HG03571 (cell line): ENCODE measurements around the gene SPATC1L.

ENCODE experiments used
- ATAC-seq: cut with Tn5 transposase; IDR thresholded peaks from one replicate; pipeline ENCODE4 v1.9.1; 2021; ENCODE audit not compliant: unreplicated experiment

Gene SPATC1L

GRCh38 chr21:46137908-46138307 lies 46.4 kb downstream of the SPATC1L start:
- ATAC-seq, result no peak

DNA sequence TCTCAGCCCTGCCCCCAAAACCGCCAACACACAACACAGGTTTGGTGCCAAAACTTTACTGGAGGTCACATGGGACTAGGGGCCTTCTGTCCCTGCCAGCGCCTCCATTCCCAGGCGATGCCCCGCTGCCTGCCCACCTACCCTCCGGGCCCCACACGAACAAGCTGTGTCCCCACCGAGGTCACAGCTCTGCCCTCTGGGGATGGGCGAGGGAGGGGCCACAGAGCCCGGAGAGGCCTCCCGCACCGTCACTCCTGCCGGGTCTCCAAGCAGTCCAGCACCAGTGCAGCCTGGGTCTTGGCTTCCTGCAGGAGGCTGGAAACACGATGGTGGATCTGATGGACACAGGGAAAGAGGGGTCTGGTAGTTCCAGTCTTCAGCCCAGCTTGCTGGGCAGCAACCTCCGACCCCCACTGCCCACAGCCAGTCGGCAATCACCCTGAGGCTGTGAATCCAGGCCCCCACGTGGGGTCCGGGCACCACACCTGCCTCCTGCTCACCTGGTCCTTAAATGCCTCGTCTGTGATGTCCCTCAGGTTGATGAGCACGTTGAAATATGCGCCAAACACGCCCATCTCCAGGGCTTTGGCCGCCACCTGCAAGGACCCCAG lies 47.4 kb downstream of the SPATC1L start:
- ATAC-seq, result no peak

- no peak for ATAC-seq
Observed at GRCh38 chr21:46135782-46136395, 48.4 kb downstream of the SPATC1L start.

- ATAC-seq, result no peak
Observed at GRCh38 chr21:46131838-46132651, 52.2 kb downstream of the SPATC1L start.

DNA sequence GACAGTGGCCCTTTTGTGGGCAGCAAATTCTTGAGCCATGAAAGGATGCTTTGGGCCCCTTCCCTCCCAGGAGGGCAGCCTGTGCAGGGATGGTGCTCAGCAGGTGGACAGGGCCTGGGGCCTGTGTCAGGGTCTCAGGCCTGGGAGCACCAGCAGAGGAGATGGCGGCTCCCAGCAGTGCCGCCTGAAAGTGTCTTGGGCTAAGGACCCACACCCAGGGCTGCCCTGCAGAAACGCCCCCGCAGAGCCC lies 52.7 kb downstream of the SPATC1L start:
- no peak for ATAC-seq

- ATAC-seq, result no peak
Observed at GRCh38 chr21:46130831-46131587, 53.2 kb downstream of the SPATC1L start.

DNA sequence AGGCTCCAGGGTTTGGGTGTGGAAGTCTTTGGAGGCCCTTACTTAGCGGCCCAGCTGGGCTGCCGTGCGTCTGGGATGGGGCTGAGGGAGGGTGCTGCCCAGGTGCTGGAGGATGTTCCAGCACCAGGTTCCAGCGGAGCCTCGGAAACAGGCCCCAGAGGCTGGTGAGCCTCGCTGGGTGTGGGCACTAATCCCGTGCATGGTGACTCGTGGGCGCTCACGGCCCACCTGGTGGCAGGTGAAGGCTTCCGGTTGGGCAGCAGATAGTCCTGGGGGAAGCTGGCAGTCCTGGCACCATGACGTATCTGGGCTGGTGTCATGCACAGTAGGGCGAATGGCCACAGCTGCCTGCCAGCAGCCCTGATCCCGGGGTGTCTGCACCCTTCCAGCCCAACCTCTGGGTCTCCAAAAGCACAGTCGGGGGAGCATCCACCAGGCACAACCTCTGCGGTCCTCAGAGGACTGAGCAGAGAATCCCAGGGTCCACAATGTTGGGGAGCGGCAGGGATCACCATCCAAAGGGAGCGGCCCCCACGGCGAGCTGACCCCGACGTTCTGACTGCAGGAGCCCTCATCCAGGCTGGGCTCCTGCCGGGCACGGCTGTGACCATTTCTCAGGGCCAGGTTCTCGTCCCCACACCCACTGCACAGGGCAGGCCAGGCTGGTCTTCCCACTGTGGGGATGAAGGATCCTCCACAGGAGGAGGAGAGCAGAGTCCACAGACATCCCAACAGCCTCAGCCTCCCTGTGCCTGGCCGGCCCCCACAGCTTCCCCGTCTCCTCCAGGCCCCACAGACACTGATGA lies 54.2 kb downstream of the SPATC1L start:
- ATAC-seq, result no peak

- no peak for ATAC-seq
Observed at GRCh38 chr21:46128933-46129571, 55.2 kb downstream of the SPATC1L start.

DNA sequence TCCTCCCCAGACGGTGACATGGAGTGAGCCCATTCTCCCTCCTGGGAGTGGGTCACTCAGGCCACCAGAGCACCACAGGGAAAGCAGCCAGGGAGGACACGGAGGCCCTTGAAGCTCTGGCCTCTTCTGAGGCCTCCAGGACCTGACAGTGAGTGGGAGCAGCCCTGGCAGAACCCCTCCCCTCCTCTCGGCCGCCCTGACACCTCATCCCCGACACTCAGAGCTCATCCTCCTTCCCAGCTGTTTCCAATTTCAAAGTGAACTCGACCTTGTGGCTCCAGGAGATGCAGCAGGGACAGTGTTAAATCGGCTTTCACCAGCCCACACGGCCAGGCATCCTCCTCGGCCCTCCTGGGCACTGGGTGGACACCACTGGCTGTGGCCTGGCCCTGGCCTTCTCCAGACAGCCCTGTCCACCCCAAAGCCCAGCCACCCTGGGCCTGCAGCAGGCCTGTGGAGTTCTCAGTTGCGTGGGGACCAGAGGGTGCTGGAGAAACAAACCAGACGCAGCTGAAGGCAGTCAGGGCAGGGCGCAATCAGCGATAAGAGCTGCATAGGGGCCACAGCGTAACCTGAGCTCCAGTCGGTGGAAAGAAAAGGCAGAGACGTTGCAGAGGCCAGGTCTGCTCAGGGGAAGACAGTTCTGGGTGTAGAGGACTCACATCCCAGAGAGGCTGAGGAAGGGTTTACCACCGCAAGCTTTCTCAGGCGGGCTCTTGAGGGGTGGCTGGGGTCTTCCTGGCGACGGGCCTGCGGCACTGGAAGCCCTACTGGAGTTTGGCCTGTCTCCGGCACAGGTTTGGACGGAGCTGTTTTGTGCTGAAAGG lies 55.9 kb downstream of the SPATC1L start:
- no peak for ATAC-seq

GRCh38 chr21:46127239-46128105 lies 56.8 kb downstream of the SPATC1L start:
- ATAC-seq, result no peak

DNA sequence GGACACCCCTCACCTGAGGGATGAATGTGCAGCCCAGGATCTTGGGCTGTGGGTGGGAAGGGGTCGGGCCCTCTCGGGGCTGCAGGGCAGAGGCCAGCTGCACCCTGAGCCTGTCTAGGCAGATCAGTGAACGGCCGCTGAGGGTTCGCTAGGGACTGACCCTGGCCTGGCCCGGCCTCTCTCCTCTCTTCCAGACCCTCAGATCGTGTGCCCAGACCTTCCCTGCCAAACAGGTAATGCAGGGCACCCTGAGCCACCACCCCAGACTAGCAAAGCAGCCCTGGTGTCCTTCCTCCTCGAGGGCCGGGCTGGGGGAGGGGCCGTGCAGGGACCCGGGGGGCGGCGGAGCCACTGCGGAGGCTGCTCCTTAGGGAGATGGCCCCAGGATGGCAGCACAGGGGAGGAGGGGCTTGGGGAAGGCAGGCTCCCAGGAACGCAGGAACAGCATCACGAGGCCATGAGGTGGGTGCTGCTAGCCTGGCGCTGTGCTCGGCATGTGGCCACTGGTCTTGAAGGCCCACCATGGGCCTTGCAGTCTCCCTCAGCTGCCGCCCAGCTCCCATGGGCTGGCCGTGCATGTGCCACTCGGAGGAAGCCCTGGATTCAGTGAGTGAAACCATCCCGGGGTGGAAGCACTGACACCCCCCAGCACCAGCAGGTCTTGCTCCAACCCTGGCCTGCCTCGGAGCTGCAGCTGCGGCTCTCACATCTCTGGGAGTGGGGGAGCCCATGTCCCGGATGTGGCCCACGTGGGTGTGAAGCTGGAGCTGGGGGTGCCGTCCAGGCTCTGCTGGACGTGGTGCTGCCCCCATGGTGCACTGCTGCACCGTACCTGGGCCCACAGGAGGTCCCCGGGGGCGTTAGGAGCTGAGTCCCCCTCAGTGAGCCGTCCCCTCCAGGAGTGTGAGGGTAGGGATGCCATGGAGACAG lies 57.7 kb downstream of the SPATC1L start:
- ATAC-seq, result no peak

- ATAC-seq, result no peak
Observed at GRCh38 chr21:46125846-46126301, 58.4 kb downstream of the SPATC1L start.

- no peak for ATAC-seq
Observed at GRCh38 chr21:46124926-46125845, 59.1 kb downstream of the SPATC1L start.

DNA sequence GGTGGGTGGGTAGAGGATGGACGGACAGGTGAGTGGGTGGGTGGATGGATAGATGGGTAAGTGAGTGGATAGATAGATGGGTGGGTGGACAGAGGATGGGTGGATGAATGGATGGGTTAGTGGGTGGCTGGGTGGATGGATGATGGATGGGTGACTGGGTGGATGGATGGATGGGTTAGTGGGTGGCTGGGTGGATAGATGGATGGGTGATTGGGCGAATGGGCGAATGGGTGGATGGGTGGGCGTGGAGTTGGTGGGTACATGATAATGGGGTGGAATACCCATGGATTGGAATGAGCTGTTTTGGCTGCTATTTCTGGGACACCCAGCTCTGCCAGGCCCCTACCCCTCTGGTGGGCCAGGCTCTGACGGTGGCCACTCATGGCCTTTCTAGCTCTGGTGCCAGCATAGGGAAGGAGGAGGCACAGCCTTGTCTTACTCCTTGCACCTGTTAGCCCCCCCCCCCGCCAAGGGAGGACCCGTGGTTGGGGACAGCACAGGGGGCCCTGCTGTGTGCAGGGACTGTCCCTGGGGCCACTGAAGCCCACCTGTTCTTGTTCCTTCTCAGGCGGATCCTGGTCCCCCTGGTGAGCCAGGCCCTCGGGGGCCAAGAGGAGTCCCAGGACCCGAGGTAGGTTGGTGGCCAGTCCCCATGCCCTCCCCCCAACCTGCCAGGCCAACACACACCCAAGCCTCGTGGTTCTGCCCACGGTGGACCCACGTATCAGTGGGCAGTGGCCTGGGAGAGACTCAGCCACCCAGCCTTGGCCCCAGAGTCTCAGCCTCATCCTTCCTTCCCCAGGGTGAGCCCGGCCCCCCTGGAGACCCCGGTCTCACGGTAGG lies 60.0 kb downstream of the SPATC1L start:
- no peak for ATAC-seq
